Stimulated activated naive CD4-positive, alpha-beta T cell treated with Interleukin-2 at 50 U/mL for 16 hours (primary cell): ENCODE results near the gene OTULIN.

ENCODE experiments used
- DNase-seq: peaks from one replicate; lab custom pipeline; 2025; lab: John Stamatoyannopoulos, UW

Gene OTULIN

GRCh38 chr5:14664270-14665100, at the start of gene OTULIN:
TSS of gene OTULIN (plus strand) at chr5:14664718. CDS start at chr5:14664826, 108 bp downstream.
- DNase-seq: peak; percentile 87

- no peak for DNase-seq
These were observed 49.2 kb upstream of the OTULIN start for GRCh38 chr5:14615365-14615764.

GRCh38 chr5:14617441-14617840, 47.1 kb upstream of the OTULIN start:
- no peak for DNase-seq

GRCh38 chr5:14627270-14627669, 37.2 kb upstream of the OTULIN start:
- DNase-seq: no peak

- peak; percentile 14 for DNase-seq
These were observed 36.2 kb upstream of the OTULIN start for GRCh38 chr5:14628346-14628745.

GRCh38 chr5:14630671-14631070, 33.8 kb upstream of the OTULIN start:
- DNase-seq: no peak

DNA sequence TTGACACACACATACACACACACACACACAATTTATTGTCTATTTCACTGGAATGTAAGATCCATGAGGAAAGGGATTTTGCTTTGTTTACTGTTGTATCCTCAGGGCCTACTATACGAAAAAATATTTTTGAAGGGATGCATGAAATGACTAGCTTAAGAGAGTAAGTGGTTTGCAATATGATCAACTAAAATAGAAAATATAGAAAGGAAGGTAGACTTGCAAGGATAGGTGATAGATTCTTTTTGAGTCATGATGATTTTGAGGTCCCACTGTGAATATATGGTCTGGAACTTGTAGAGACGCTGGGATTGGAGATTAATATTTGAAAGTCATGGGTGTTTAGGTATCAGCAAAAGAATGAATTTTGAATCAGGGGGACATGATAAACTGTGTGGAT, 28.9 kb upstream of the OTULIN start:
- no peak for DNase-seq

DNA sequence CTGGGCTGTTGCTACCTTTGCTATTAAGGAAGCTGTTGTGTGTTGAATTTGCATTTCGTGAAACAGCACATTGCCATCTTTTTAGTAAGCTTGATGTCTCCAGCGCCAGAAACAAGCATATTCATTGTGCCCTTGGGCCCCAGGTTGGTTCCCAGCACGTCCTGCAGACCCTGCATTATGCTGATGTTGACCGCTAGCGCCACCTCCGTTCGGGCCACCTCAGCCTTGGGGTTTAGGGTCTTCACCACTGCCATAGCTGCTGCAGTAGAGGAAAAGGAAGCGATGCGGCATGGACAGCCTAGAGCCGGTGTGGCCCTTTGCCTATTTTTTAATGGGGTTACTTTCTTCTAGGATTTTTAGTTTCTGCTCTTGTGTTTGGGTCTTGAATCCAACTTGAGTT, 23.8 kb upstream of the OTULIN start:
- DNase-seq: no peak

DNA sequence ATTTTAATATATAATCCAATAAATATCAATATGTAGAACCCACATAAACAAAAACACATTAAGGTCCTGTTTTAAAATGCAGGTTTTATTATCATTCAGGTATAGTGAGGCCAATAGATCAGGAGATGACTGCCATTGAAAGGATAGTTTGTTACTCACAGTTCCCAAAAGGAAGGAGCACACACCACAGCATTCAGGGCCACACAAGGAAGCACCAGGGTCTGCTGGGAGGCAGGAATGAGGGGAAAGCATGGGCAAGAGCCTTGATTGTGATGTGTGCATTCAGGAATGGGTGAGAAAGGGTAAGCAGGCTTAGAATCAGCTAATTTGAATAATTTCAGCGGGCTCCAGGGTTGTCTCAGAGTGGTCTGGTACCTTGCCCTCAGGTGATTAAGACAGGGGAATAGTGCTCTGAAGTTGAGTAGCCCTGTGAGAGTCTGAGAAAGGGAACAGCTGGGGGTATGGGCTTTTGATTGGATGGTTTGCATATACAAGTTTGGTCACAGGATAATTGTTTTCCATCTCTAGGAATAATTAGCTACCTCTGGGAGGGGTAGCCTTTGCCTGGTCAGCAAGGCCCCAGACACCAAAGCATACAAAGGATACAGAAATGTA, 19.8 kb upstream of the OTULIN start:
- no peak for DNase-seq

GRCh38 chr5:14650052-14650451, 14.5 kb upstream of the OTULIN start:
- no peak for DNase-seq

GRCh38 chr5:14655146-14655741, 9.3 kb upstream of the OTULIN start:
- no peak for DNase-seq

DNA sequence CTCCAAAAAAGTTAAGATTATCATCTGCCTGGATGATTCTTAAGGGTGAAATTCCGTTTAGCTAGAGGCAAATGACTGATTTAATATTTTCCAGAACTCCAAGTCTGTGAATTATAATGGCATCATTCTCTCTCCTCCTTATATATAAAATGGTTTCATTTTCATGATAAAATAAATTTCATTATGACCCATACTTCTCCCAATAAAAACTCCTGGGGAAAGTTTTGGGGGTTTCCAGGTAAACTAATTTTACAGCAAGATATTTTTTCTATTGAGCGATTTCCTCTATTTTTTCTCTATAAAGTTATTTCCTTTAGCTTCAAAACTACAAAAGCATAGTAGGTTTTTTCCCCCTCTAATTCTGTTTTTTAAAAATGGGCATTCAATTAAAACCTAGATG, 7.6 kb upstream of the OTULIN start:
- DNase-seq: no peak

GRCh38 chr5:14659821-14660607, 4.5 kb upstream of the OTULIN start:
- no peak for DNase-seq

- DNase-seq: no peak
These were observed 3.7 kb upstream of the OTULIN start for GRCh38 chr5:14660833-14661232.

DNA sequence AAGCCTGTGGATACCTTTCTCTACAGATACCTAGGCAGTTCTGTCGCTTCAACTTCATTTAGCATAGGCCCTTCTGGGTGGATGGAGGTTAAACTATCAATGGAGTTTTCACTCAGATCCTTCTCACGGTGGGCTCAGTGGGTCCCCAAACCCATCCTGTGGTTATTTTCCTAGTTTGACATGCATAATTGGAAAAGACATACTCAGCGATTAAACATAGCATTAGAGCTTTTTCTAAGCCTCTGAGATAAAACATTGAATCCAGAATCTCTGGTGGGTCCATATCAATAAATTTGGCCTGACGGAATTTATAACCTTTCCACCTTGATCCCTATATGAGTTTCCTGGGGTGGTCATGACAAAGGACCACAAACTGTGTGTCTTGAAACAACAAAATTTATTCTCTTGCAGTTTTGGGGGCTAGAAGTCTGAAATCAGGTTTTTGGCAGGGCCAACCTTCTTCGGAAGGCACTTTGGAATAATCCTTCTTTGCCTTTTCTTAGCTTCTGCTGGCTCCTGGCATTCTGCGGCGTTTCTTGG, 1.7 kb upstream of the OTULIN start:
- DNase-seq: no peak

DNA sequence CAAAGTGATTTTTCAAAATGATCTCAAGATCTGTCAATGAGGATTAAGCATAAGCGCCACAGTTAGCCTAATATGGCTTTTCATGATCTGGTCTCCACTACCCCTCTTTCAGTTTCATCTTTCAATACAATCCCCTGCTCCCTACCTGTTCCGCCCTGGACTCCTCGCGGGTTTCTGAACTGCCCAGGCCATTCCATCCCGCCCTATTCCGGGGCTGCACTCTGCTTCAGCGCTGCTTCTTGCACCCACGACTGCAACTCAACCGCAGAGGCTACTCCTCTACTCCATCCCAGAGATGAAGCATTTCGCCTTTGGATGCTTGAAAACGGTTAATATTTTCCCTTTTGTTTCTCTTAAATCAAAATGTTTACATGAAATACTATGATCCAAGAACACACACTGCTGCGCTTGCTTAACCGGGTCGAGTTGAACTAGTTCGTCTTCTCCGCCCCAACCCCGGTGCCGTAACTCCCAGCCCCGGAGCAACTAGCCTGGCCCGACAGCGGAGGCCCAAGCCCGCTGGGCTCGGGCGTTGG, 716 bp upstream of the OTULIN start:
- no peak for DNase-seq

GRCh38 chr5:14665101-14665822, 744 bp downstream of the OTULIN start:
- DNase-seq: no peak

DNA sequence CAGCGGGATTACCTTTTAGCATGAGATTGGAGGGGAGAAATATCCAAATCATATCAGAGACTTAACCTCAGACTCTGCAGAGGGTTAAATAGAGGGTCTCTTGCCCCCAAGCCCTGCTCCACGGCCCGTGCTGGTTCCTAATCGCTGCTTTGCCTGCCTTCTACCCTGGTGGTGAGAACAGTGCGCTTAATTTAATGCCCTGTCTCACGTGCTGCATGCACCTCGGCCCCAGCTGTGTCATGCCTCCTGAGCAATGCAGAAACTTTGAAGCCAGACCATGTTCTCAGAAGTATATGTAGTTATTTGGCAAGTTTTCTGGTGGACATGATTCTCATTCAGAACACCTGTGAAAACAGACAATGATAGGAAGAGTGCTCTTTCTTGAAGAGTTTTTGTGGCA, 1.4 kb downstream of the OTULIN start:
- peak; percentile 53 for DNase-seq

DNA sequence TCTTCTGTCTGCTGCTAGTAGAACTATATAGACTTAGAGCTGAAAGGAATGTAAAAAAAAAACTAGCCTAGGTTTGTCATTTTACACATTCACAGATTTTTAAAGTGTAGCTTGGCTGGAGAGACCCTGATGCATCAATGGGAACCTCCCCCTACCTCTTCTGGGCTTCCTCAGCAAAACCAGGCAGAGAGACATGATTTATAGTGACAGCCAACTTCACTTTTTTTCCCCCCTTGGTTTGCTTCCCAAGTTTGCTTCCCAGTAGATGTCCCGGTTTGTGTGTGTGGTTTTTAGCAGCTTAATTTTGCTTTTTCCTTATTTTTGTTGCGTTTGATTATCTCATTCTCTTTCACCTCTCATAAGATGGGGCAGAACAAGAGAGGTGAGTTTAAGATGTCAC, 1.8 kb downstream of the OTULIN start:
- DNase-seq: no peak

DNA sequence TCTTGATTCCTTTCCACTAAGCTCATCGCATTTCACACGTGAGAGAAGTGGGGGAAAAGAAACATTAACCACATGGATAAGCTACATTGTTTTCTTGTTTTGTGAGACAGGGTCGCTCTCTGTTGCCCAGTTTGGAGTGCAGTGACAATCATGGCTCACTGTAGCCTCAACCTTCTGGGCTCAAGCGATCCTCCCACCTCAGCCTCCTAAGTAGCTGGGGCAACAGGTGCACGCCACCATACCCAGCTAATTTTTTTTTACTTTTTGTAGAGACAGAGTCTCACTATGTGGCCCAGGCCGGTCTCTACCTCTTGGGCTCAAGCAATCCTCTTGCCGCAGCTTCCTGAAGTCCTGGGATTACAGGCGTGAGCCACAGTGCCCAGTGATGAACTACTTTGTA, 2.8 kb downstream of the OTULIN start:
- no peak for DNase-seq

DNA sequence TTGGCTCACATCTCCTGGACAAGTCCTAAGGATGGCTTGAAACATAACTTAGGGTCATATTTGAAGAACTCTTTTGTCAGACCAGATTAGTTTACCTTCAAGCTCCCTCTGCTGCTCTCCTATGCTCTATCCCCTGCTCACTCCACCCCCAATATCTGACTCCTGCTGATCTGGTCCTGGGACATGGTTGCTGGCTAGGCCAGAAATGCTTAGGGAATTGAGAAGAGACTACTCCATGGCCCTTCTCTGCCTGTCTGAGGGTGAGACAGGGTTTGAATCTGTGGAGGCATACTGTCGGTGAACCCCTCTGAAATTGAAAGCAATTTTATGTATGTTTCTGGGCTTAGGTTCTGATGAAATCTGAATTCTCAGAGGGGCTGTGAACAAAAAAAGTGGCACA, 3.3 kb downstream of the OTULIN start:
- DNase-seq: no peak
